ENCODE results near the gene DISP2. TPM values are rescaled to one million over a fixed set of nuclear protein-coding genes. Genes with fewer than 3 reads are reported as not detected.

The DISP2 gene
- total RNA-seq, 1 experiment from 2014 or later: 4.6 TPM

- H3K9me3 Mint-ChIP-seq (ENCODE audit: unreplicated experiment): no peaks in the 10 kb centered on the region
- Histone ChIP-seq H3K4me3 (ENCODE audit: low read depth, low read length) (no peak overlapping the region), H3K36me3 (ENCODE audit: control insufficient read depth, insufficient read depth, low read length) (peaks cover 1% of the 10 kb centered on the region; the same call in 1 of the 2 replicates), H3K9me3 (no peaks in the 10 kb centered on the region), H3K27me3 (replicated peaks; ENCODE audit: control insufficient read depth, insufficient read depth, low read length) (no peaks in the 10 kb centered on the region), H3K4me1 (peaks cover 27% of the 10 kb centered on the region)
- no peaks in the 10 kb centered on the region for H3K27me3 Mint-ChIP-seq (ENCODE audit: insufficient read depth, unreplicated experiment)
- ChIA-PET POLR2A (no interaction called here), CTCF (interaction anchor here (1.3 kb wide), 1 partner anchor 52 kb away, joined by 3 read pairs; no protein-coding TSS in a partner anchor)
- BruUV-seq (replicated peaks): no TSS peak
- H3K4me1 Mint-ChIP-seq (ENCODE audit: low read depth, unreplicated experiment): peaks cover 24% of the 10 kb centered on the region
- intact Hi-C loops (cut with micrococcal nuclease; ENCODE audit: unreplicated experiment): no loop called here
- H3K4me3 Mint-ChIP-seq (ENCODE audit: unreplicated experiment): no peak overlapping the region
- no peak for TF ChIP-seq CTCF (IDR thresholded peaks at IDR 0.05; ENCODE audit: insufficient read depth in 1 of 2, low read depth in 1 of 2, low read length in 1 of 2, severe bottlenecking in 1 of 2, unreplicated experiment in 1 of 2)
- H3K27ac Mint-ChIP-seq (ENCODE audit: unreplicated experiment): no peak overlapping the region
- DNase-seq: no peak
- H3K36me3 Mint-ChIP-seq (ENCODE audit: insufficient read depth, unreplicated experiment): peaks cover 3% of the 10 kb centered on the region
Observed at GRCh38 chr15:40331637-40332036, 26.4 kb upstream of the DISP2 start.

GRCh38 chr15:40332113-40332781 lies 25.8 kb upstream of the DISP2 start:
- intact Hi-C loops (cut with micrococcal nuclease; ENCODE audit: unreplicated experiment): no loop called here
- no TSS peak for BruUV-seq (replicated peaks)
- POLR2A ChIA-PET: interaction anchor here (1.0 kb wide), 1 partner anchor 9 kb away, joined by 3 read pairs; no protein-coding TSS in a partner anchor
- CTCF ChIA-PET: interaction anchor here (1.3 kb wide), 1 partner anchor 53 kb away, joined by 3 read pairs; no protein-coding TSS in a partner anchor
- Histone ChIP-seq H3K4me1 (peaks cover 27% of the 10 kb centered on the region), H3K36me3 (ENCODE audit: control insufficient read depth, insufficient read depth, low read length) (no peaks in the 10 kb centered on the region), H3K4me3 (ENCODE audit: low read depth, low read length) (no peak overlapping the region), H3K27me3 (replicated peaks; ENCODE audit: control insufficient read depth, insufficient read depth, low read length) (no peaks in the 10 kb centered on the region), H3K9me3 (no peaks in the 10 kb centered on the region)
- Mint-ChIP-seq H3K4me3 (ENCODE audit: unreplicated experiment) (no peak overlapping the region), H3K27ac (ENCODE audit: unreplicated experiment) (no peak overlapping the region), H3K27me3 (ENCODE audit: insufficient read depth, unreplicated experiment) (no peaks in the 10 kb centered on the region), H3K36me3 (ENCODE audit: insufficient read depth, unreplicated experiment) (no peaks in the 10 kb centered on the region), H3K9me3 (ENCODE audit: unreplicated experiment) (no peaks in the 10 kb centered on the region), H3K4me1 (ENCODE audit: low read depth, unreplicated experiment) (peaks cover 24% of the 10 kb centered on the region)
- no peak for TF ChIP-seq CTCF (IDR thresholded peaks at IDR 0.05; ENCODE audit: insufficient read depth in 1 of 2, low read depth in 1 of 2, low read length in 1 of 2, severe bottlenecking in 1 of 2, unreplicated experiment in 1 of 2)
- DNase-seq: no peak

GRCh38 chr15:40333922-40334492 lies 24.0 kb upstream of the DISP2 start:
- Mint-ChIP-seq H3K9me3 (ENCODE audit: unreplicated experiment) (no peaks in the 10 kb centered on the region), H3K27me3 (ENCODE audit: insufficient read depth, unreplicated experiment) (no peaks in the 10 kb centered on the region), H3K4me3 (ENCODE audit: unreplicated experiment) (no peak overlapping the region), H3K27ac (ENCODE audit: unreplicated experiment) (no peak overlapping the region), H3K4me1 (ENCODE audit: low read depth, unreplicated experiment) (peaks cover 26% of the 10 kb centered on the region), H3K36me3 (ENCODE audit: insufficient read depth, unreplicated experiment) (no peaks in the 10 kb centered on the region)
- CTCF ChIA-PET: interaction anchor here (1.4 to 5.1 kb wide), 4 partner anchors 10 to 55 kb away, joined by 3 to 47 read pairs (median 4); partner anchors contain the start of gene INAFM2
- POLR2A ChIA-PET: no interaction called here
- H3K36me3 ChIP-seq (ENCODE audit: control insufficient read depth, insufficient read depth, low read length): no peaks in the 10 kb centered on the region
- H3K27me3 ChIP-seq (replicated peaks; ENCODE audit: control insufficient read depth, insufficient read depth, low read length): no peaks in the 10 kb centered on the region
- TF ChIP-seq CTCF (IDR thresholded peaks at IDR 0.05; ENCODE audit: insufficient read depth in 1 of 2, low read depth in 1 of 2, low read length in 1 of 2, severe bottlenecking in 1 of 2, unreplicated experiment in 1 of 2): no peak
- BruUV-seq (replicated peaks): no TSS peak
- no peaks in the 10 kb centered on the region for H3K9me3 ChIP-seq
- no peak overlapping the region for H3K4me3 ChIP-seq (ENCODE audit: low read depth, low read length)
- no peak for DNase-seq
- intact Hi-C loops (cut with micrococcal nuclease; ENCODE audit: unreplicated experiment): no loop called here
- H3K4me1 ChIP-seq: peaks cover 22% of the 10 kb centered on the region
